Tibial nerve (tissue), 4 donors: ENCODE measurements around the gene SYNGR1. TPM values are rescaled to one million over a fixed set of nuclear protein-coding genes. Genes with fewer than 3 reads are reported as not detected.

Source experiments
- DNase-seq, 2 donors: peaks; one replicate each; pipeline ENCODE4 v3.0.0-alpha.2; 2019; ENCODE audit warnings: low spot score in 2 of 2
- H3K27ac ChIP-seq, 4 donors: fragments of 200-600 bp; sonication (generic) in 3 of 4; one replicate each; pipeline ENCODE4 v1.5.1; 2017 to 2019; ENCODE audit warnings: mild to moderate bottlenecking in 1 of 4
- H3K27me3 ChIP-seq, 2 donors: fragments of 200-600 bp; sonication (generic) in 1 of 2; one replicate each; pipeline versions ENCODE4 v1.5.1 to v1.6.0; 2017 to 2019
- H3K36me3 ChIP-seq, 3 donors: fragments of 200-600 bp; sonication (generic); one replicate each; pipeline ENCODE4 v1.5.1; 2018 to 2019
- H3K4me1 ChIP-seq, 4 donors: fragments of 200-600 bp; sonication (generic) in 3 of 4; one replicate each; pipeline ENCODE4 v1.5.1; 2017 to 2019
- H3K4me3 ChIP-seq, 4 donors: fragments of 200-600 bp; sonication (generic) in 3 of 4; one replicate each; pipeline ENCODE4 v1.5.1; 2017 to 2019; ENCODE audit warnings: mild to moderate bottlenecking in 1 of 4, moderate library complexity in 1 of 4
- H3K9me3 ChIP-seq, 4 donors: fragments of 200-600 bp; sonication (generic) in 3 of 4; one replicate each; pipeline ENCODE4 v1.5.1; 2017 to 2019
- CTCF ChIP-seq, 5 experiments: fragments of 200-600 bp in 3 of 5; fragments of 450-650 bp in 2 of 5; sonication (generic) in 3 of 5; IDR thresholded peaks; one replicate each; pipeline ENCODE4 v1.5.1; 2016 to 2019; ENCODE audit warnings: antibody characterized with exemption in 5 of 5, mild to moderate bottlenecking in 3 of 5, moderate library complexity in 2 of 5
- EP300 ChIP-seq, 2 donors: sonication (generic); formaldehyde crosslinking; IDR thresholded peaks; one replicate each; pipeline ENCODE4 v1.6.1; 2017; ENCODE audit warnings: antibody characterized with exemption in 2 of 2, mild to moderate bottlenecking in 1 of 2
- POLR2A ChIP-seq, 2 donors: fragments of 450-650 bp; IDR thresholded peaks; one replicate each; pipeline ENCODE4 v1.6.1; 2017; ENCODE audit warnings: antibody characterized with exemption in 2 of 2, mild to moderate bottlenecking in 2 of 2, moderate library complexity in 2 of 2
- WGBS, 2 donors: methylation state at CpG; one replicate each; pipeline ENCODE4 v1.1.5; 2018; 5-methylcytosine and 5-hydroxymethylcytosine counted together
- total RNA-seq, 4 donors: library from RNA; depleted of rRNA; stranded (reverse); fragments of >200 nt; gene quantifications; one replicate each; pipeline ENCODE4 v1.1.0, GENCODE V29; 2016

Gene SYNGR1
- total RNA-seq, 4 donors from 2014 or later: 21.1 to 32.8 (median 25.5) TPM

GRCh38 chr22:39379756-39380730, 30.3 kb downstream of the SYNGR1 start:
- H3K4me1 ChIP-seq: no peaks in the 10 kb centered on the region
- DNase-seq: no peak
- TF ChIP-seq POLR2A (IDR thresholded peaks at IDR 0.05) (no peak), EP300 (IDR thresholded peaks at IDR 0.05) (no peak), CTCF (IDR thresholded peaks at IDR 0.05) (no peak)
- WGBS, 2 donors: 83 to 87% methylated on average over 15 of the region's 15 CpGs
- H3K27me3 ChIP-seq: no peaks in the 10 kb centered on the region
- H3K36me3 ChIP-seq: peaks cover 0 to 60% (median 0%) of the 10 kb centered on the region in 3 donors
- H3K27ac ChIP-seq: no peak overlapping the region
- no peaks in the 10 kb centered on the region for H3K9me3 ChIP-seq
- H3K4me3 ChIP-seq: no peak overlapping the region

- Histone ChIP-seq H3K27me3 (no peaks in the 10 kb centered on the region), H3K4me3 (no peak overlapping the region), H3K36me3 (peaks cover 0 to 50% (median 0%) of the 10 kb centered on the region in 3 donors), H3K9me3 (no peaks in the 10 kb centered on the region), H3K4me1 (no peaks in the 10 kb centered on the region), H3K27ac (no peak overlapping the region)
- 82 to 83% methylated on average over 14 of the region's 14 CpGs for WGBS, 2 donors
- no peak for TF ChIP-seq POLR2A (IDR thresholded peaks at IDR 0.05)
- no peak for TF ChIP-seq CTCF (IDR thresholded peaks at IDR 0.05)
- TF ChIP-seq EP300 (IDR thresholded peaks at IDR 0.05): no peak
- no peak for DNase-seq
These were observed 31.4 kb downstream of the SYNGR1 start for GRCh38 chr22:39381009-39381755.

GRCh38 chr22:39381930-39382329, 32.1 kb downstream of the SYNGR1 start:
- no peak overlapping the region for H3K27ac ChIP-seq
- no peaks in the 10 kb centered on the region for H3K4me1 ChIP-seq
- no peak for DNase-seq
- peaks cover 0 to 42% (median 0%) of the 10 kb centered on the region in 3 donors for H3K36me3 ChIP-seq
- no peaks in the 10 kb centered on the region for H3K27me3 ChIP-seq
- no peak overlapping the region for H3K4me3 ChIP-seq
- no peaks in the 10 kb centered on the region for H3K9me3 ChIP-seq
- TF ChIP-seq EP300 (IDR thresholded peaks at IDR 0.05) (no peak), POLR2A (IDR thresholded peaks at IDR 0.05) (no peak), CTCF (IDR thresholded peaks at IDR 0.05) (no peak)
- WGBS, 2 donors: 73 to 87% methylated on average over 7 of the region's 8 CpGs

- H3K9me3 ChIP-seq: no peaks in the 10 kb centered on the region
- H3K4me1 ChIP-seq: no peaks in the 10 kb centered on the region
- H3K4me3 ChIP-seq: no peak overlapping the region
- H3K27ac ChIP-seq: no peak overlapping the region
- H3K36me3 ChIP-seq: peaks cover 0 to 37% (median 0%) of the 10 kb centered on the region in 3 donors
- 66 to 68% methylated on average over 4 to 5 of the region's 5 CpGs for WGBS, 2 donors
- no peaks in the 10 kb centered on the region for H3K27me3 ChIP-seq
- no peak for DNase-seq
- TF ChIP-seq CTCF (IDR thresholded peaks at IDR 0.05): no peak
- TF ChIP-seq EP300 (IDR thresholded peaks at IDR 0.05): no peak
- no peak for TF ChIP-seq POLR2A (IDR thresholded peaks at IDR 0.05)
These were observed 32.6 kb downstream of the SYNGR1 start for GRCh38 chr22:39382410-39382809.
